Measurements from ENCODE around the gene KCTD4.
"Not testable (repeated sequence)": the region's sequence is repeated elsewhere in the genome, so short reads cannot be mapped to it uniquely, and the experiment has no call there.

KCTD4 gene

GRCh38 chr13:45200701-45201232 lies at the start of gene KCTD4:
Gene KCTD4 (minus strand): TSS chr13:45201045. CDS start chr13:45194567, 6,478 bp downstream.
- Histone ChIP-seq H3K4me3 (no peak within 1 kb of the TSS), H3K36me3 (peaks cover 0 to 5% (median 0%) of the 10 kb centered on the region in 3 donors), H3K9me3 (no peaks in the 10 kb centered on the region), H3K4me1 (peaks cover 0 to 13% (median under 1%) of the 10 kb centered on the region in 4 donors), H3K27me3 (no peaks in the 10 kb centered on the region), H3K27ac (no peak within 1 kb of the TSS)
- TF ChIP-seq CTCF (IDR thresholded peaks at IDR 0.05): no peak
- no peak for DNase-seq
- intact Hi-C loops (cut with DNase I; ENCODE audit: low total_unique reads): no loop called here

- no peak for TF ChIP-seq CTCF (IDR thresholded peaks at IDR 0.05)
- Histone ChIP-seq H3K9me3 (no peaks in the 10 kb centered on the region), H3K27ac (no peak overlapping the region), H3K4me3 (no peak overlapping the region), H3K27me3 (no peaks in the 10 kb centered on the region), H3K4me1 (no peaks in the 10 kb centered on the region), H3K36me3 (peaks cover 5 to 11% (median 10%) of the 10 kb centered on the region in 3 donors)
- intact Hi-C loops (cut with DNase I; ENCODE audit: low total_unique reads): no loop called here
- DNase-seq: no peak
Observed at GRCh38 chr13:45249662-45250061, 48.8 kb upstream of the KCTD4 start.

DNA sequence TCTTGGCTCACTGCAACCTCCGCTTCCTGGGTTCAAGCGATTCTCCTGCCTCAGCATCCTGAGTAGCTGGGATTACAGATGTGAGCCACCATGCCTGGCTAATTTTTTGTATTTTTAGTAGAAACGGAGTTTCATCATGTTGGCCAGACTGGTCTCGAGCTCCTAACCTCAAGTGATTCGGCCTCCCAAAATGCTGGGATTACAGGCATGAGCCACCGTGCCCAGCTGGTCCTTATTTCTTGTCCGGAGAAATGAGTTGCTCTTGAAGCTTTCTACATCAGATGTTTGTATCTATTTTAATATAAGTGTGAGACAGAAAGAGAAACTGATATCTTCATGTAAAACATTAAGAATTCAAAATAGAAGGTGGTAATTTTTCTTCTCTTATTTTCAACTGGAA lies 43.9 kb upstream of the KCTD4 start:
- H3K36me3 ChIP-seq; intact Hi-C loops (cut with DNase I; ENCODE audit: low total_unique reads); H3K9me3 ChIP-seq; H3K4me3 ChIP-seq; DNase-seq; H3K27ac ChIP-seq; H3K27me3 ChIP-seq: not testable (repeated sequence)
- H3K4me1 ChIP-seq: peaks cover 0 to 16% (median 2%) of the 10 kb centered on the region in 4 donors

DNA sequence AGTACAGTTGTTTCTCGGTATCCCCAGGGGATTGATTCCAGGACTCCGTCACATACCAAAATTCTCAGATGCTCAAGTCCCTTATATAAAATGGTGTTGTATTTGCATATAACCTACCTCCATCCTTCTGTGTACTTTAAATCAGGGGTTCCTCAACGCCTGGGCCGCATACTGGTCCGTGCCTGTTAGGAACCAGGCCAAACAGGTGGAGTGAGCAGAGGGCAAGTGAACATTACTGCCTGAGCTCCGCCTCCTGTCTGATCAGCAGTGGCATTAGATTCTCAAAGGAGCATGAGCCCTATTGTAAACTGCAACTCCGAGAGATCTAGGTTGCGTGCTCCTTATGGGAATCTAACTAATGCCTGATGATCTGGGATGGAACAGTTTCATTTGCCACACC lies 42.2 kb upstream of the KCTD4 start:
- Histone ChIP-seq H3K27ac (no peak overlapping the region), H3K4me3 (no peak overlapping the region), H3K36me3 (no peaks in the 10 kb centered on the region), H3K27me3 (no peaks in the 10 kb centered on the region), H3K4me1 (peaks cover 0 to 16% (median 4%) of the 10 kb centered on the region in 4 donors), H3K9me3 (no peaks in the 10 kb centered on the region)
- intact Hi-C loops (cut with DNase I; ENCODE audit: low total_unique reads): no loop called here
- TF ChIP-seq CTCF (IDR thresholded peaks at IDR 0.05): no peak
- no peak for DNase-seq

GRCh38 chr13:45242524-45242923 lies 41.7 kb upstream of the KCTD4 start:
- no peaks in the 10 kb centered on the region for H3K9me3 ChIP-seq
- H3K4me3 ChIP-seq: no peak overlapping the region
- H3K36me3 ChIP-seq: no peaks in the 10 kb centered on the region
- peaks cover 0 to 16% (median 4%) of the 10 kb centered on the region in 4 donors for H3K4me1 ChIP-seq
- TF ChIP-seq CTCF (IDR thresholded peaks at IDR 0.05): no peak
- H3K27me3 ChIP-seq: no peaks in the 10 kb centered on the region
- intact Hi-C loops (cut with DNase I; ENCODE audit: low total_unique reads): no loop called here
- no peak overlapping the region for H3K27ac ChIP-seq
- no peak for DNase-seq

DNA sequence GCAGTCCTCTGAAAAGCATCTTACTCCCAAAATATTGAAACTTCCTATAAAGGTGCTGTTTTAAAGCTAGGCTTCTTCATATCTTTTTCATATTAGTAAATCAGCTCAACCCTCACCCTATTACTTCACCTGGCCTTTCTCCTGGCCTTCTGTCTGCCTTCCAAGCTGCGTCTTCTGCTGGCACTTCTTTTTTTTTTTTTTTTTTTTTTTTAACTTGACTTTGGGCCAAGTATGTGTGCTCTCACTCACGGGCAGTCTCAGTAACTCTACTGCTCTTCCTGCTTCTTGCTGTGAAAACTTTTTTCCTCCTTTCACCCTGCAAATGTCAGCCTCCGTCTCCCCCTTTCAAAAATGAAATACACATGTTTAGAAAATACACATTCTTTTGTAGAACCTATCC lies 41.2 kb upstream of the KCTD4 start:
- no peak for DNase-seq
- Histone ChIP-seq H3K36me3 (no peaks in the 10 kb centered on the region), H3K27ac (no peak overlapping the region), H3K27me3 (no peaks in the 10 kb centered on the region), H3K4me1 (peaks cover 0 to 16% (median 4%) of the 10 kb centered on the region in 4 donors), H3K4me3 (peak overlapping the region; percentile 5 to 19), H3K9me3 (no peaks in the 10 kb centered on the region)
- TF ChIP-seq CTCF (IDR thresholded peaks at IDR 0.05): no peak
- intact Hi-C loops (cut with DNase I; ENCODE audit: low total_unique reads): no loop called here
